Suprapubic skin (tissue), 4 donors: ENCODE data around the gene CBL. TPM values are rescaled to one million over a fixed set of nuclear protein-coding genes. Genes with fewer than 3 reads are reported as not detected.
"Not testable (repeated sequence)": the region's sequence is repeated elsewhere in the genome, so short reads cannot be mapped to it uniquely, and the experiment has no call there.

Experiments used
- DNase-seq, 2 donors: peaks; one replicate each; pipeline ENCODE4 v3.0.0-alpha.2; 2019; ENCODE audit warnings: low spot score in 2 of 2
- H3K27ac ChIP-seq: fragments of 200-600 bp; sonication (generic); one replicate; pipeline ENCODE4 v1.5.1; 2019
- H3K27me3 ChIP-seq: fragments of 200-600 bp; sonication (generic); one replicate; pipeline ENCODE4 v1.5.1; 2019
- H3K36me3 ChIP-seq: fragments of 200-600 bp; sonication (generic); one replicate; pipeline ENCODE4 v1.5.1; 2019
- H3K4me1 ChIP-seq: fragments of 200-600 bp; sonication (generic); one replicate; pipeline ENCODE4 v1.5.1; 2019
- H3K4me3 ChIP-seq: fragments of 200-600 bp; sonication (generic); one replicate; pipeline ENCODE4 v1.5.1; 2019; ENCODE audit warnings: mild to moderate bottlenecking
- H3K9me3 ChIP-seq: fragments of 200-600 bp; sonication (generic); one replicate; pipeline ENCODE4 v1.5.1; 2019
- EP300 ChIP-seq: sonication (generic); formaldehyde crosslinking; IDR thresholded peaks from one replicate; pipeline ENCODE4 v1.6.1; 2017; ENCODE audit warnings: antibody characterized with exemption
- POLR2A ChIP-seq, 2 donors: fragments of 450-650 bp; IDR thresholded peaks; one replicate each; pipeline ENCODE4 v1.6.1; 2017; ENCODE audit warnings: antibody characterized with exemption in 2 of 2, mild to moderate bottlenecking in 2 of 2, moderate library complexity in 2 of 2
- POLR2AphosphoS5 ChIP-seq, 3 donors: sonication (generic); formaldehyde crosslinking; IDR thresholded peaks; one replicate each; pipeline ENCODE4 v1.6.1; 2017; ENCODE audit warnings: antibody characterized with exemption in 3 of 3
- WGBS: methylation state at CpG from one replicate; pipeline ENCODE4 v1.1.5; 2018; 5-methylcytosine and 5-hydroxymethylcytosine counted together
- total RNA-seq, 4 donors: library from RNA; depleted of rRNA; stranded (reverse); fragments of >200 nt; gene quantifications; one replicate each; pipeline ENCODE4 v1.1.0, GENCODE V29; 2016
- TF ChIP-seq, protein P1 (sequence below), 2 donors: fragments of 200-600 bp in 1 of 2; fragments of 450-650 bp in 1 of 2; sonication (generic) in 1 of 2; IDR thresholded peaks; one replicate each; pipeline ENCODE4 v1.5.1; 2016 to 2019; ENCODE audit warnings: antibody characterized with exemption in 2 of 2, mild to moderate bottlenecking in 1 of 2, moderate library complexity in 1 of 2

CBL gene
- total RNA-seq, 4 donors from 2014 or later: 13.2 to 17.4 (median 17.2) TPM

DNA sequence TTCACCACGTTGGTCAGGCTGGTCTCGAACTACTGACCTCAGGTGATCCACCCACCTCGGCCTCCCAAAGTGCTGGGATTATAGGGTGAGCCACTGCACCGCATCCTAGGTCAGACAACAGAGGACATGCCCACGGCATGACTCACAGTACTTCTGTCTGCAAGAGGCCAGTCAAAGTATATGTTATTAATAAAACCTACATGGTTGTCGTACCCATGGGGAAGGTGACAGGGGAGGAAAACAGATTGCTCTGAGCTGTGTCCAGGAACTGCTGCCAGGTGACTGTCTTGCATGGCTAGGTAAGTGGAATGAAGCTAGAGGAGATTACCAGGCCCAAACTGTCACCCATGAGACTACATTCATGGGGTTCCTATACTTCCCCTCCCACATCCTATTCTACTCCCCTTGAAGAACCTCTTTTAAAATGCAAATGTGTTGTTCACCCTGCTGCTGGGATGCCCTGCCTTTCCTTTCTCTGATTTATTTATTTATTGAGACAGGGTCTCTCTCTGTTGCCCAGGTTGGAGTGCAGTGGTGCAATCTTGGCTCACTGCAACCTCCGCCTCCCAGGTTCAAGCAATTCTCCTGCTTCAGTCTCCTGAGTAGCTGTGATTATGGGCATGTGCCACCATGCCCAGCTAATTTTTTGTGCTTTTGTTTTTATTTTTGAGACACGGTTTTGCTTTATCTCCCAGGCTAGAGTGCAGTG, 39.6 kb upstream of the CBL start:
- no peak for DNase-seq
- Histone ChIP-seq H3K4me3 (no peak overlapping the region), H3K27me3 (no peaks in the 10 kb centered on the region), H3K4me1 (peaks cover 31% of the 10 kb centered on the region), H3K36me3 (no peaks in the 10 kb centered on the region), H3K27ac (no peak overlapping the region), H3K9me3 (no peaks in the 10 kb centered on the region)
- TF ChIP-seq POLR2A (IDR thresholded peaks at IDR 0.05): no peak
- TF ChIP-seq POLR2AphosphoS5 (IDR thresholded peaks at IDR 0.05): no peak
- TF ChIP-seq, protein P1, sequence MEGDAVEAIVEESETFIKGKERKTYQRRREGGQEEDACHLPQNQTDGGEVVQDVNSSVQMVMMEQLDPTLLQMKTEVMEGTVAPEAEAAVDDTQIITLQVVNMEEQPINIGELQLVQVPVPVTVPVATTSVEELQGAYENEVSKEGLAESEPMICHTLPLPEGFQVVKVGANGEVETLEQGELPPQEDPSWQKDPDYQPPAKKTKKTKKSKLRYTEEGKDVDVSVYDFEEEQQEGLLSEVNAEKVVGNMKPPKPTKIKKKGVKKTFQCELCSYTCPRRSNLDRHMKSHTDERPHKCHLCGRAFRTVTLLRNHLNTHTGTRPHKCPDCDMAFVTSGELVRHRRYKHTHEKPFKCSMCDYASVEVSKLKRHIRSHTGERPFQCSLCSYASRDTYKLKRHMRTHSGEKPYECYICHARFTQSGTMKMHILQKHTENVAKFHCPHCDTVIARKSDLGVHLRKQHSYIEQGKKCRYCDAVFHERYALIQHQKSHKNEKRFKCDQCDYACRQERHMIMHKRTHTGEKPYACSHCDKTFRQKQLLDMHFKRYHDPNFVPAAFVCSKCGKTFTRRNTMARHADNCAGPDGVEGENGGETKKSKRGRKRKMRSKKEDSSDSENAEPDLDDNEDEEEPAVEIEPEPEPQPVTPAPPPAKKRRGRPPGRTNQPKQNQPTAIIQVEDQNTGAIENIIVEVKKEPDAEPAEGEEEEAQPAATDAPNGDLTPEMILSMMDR (IDR thresholded peaks at IDR 0.05): no peak
- TF ChIP-seq EP300: no peak
- WGBS: 54% methylated on average over 8 of the region's 8 CpGs

DNA sequence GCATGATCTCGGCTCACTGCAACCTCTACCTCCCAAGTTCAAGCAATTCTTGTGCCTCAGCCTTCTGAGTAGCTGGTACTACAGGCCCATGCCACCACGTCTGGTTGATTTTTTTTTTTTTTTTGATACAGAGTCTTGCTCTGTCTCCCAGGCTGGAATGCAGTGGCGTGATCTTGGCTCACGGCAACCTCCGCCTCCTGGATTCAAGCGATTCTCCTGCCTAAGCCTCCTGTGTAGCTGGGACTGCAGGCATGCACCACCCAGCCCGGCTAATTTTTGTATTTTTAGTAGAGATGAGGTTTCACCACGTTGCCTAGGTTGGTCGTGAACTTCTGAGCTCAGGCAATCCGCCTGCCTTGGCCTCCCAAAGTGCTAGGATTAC, 39.1 kb upstream of the CBL start:
- WGBS: 55% methylated on average over 10 of the region's 10 CpGs
- not testable (repeated sequence) for H3K4me3 ChIP-seq, H3K9me3 ChIP-seq, H3K27ac ChIP-seq, H3K36me3 ChIP-seq, DNase-seq, H3K27me3 ChIP-seq
- peaks cover 31% of the 10 kb centered on the region for H3K4me1 ChIP-seq

DNA sequence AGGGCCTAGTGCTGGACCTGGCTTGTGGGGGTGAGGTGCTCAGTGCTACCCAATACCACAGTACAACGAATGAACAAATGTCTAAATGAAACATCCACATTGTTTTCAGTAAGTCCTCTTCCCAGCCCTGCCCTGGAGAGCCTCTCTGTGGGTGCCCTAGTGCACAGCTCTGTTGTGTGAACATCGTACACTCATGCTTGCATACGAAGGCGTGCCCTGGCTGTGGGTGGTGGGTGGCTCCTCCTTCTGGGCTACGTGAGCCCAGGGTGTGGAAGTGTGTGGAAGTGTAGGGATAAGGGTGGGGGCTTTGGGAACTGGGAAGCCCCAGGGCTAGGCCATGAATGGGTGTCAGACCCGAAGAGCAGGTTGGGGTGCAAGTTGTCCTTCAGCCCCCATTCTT, 38.2 kb upstream of the CBL start:
- WGBS: 29% methylated on average over 6 of the region's 6 CpGs
- Histone ChIP-seq H3K27ac (peak overlapping the region; percentile 95), H3K36me3 (peaks cover 5% of the 10 kb centered on the region), H3K4me1 (peaks cover 31% of the 10 kb centered on the region), H3K27me3 (no peaks in the 10 kb centered on the region), H3K4me3 (peak overlapping the region; percentile 89), H3K9me3 (no peaks in the 10 kb centered on the region)
- DNase-seq: no peak
- TF ChIP-seq POLR2AphosphoS5 (IDR thresholded peaks at IDR 0.05): no peak
- TF ChIP-seq, protein P1 (IDR thresholded peaks at IDR 0.05): no peak

DNA sequence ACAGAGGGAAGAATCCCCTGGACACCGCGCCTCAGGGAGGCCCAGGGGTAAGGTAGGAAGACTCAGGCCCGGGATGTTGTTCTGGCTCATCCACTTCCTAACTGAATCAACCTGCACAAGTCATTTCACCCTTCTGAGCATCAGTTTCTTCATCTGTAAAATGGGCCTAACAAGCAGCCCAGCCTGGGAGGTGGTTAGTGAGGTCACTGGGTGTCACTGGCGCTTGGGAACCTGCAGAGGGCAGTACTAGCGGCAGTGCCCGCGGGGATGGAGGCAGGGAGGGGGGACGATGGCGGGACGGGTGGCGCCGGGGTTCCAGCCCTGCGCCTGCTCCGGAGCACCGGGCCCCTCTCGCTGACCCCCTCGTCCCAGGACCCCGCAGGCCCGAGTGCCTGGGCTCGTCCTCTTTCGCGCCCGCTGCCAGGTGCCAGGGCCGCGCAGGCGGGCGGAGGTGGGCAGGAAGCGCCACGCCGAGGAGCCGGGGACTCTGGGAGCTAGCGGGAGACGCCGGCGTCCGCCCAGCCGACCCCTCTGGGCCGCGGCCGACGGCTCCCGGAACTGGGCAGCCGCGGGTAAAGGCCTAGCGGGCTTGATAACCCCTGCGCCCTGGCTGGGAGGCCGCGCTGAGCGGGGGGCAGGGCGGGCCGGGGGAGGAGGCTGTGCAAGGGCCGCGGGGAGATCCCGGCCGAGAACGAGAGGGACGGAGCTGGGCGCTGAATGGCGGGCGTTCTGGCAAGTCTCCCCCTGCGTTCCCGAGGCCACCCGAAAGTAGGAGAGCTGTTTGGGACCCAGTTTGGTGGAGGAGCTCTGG, 37.5 kb upstream of the CBL start, which contains the start of gene NLRX1:
TSS of gene NLRX1 (plus strand) at position 255 of the 811 bp plus-strand sequence. CDS start 2,679 bp downstream, outside the sequence.
- H3K4me3 ChIP-seq: peak within 1 kb of the TSS; percentile 89
- WGBS: 9% methylated on average over 15 of the region's 63 CpGs
- no peaks in the 10 kb centered on the region for H3K27me3 ChIP-seq
- H3K27ac ChIP-seq: peak within 1 kb of the TSS; percentile 95
- peaks cover 10% of the 10 kb centered on the region for H3K36me3 ChIP-seq
- H3K9me3 ChIP-seq: no peaks in the 10 kb centered on the region
- peaks cover 31% of the 10 kb centered on the region for H3K4me1 ChIP-seq
- TF ChIP-seq POLR2AphosphoS5 (IDR thresholded peaks at IDR 0.05): peak in 1 of 3 donors; percentile 77
- peak in 1 of 2 donors; percentile 51 for TF ChIP-seq POLR2A (IDR thresholded peaks at IDR 0.05)
- TF ChIP-seq EP300: no peak
- TF ChIP-seq, protein P1 (IDR thresholded peaks at IDR 0.05): peak; percentile 55 to 94
- DNase-seq: peak; percentile 91 to 92

DNA sequence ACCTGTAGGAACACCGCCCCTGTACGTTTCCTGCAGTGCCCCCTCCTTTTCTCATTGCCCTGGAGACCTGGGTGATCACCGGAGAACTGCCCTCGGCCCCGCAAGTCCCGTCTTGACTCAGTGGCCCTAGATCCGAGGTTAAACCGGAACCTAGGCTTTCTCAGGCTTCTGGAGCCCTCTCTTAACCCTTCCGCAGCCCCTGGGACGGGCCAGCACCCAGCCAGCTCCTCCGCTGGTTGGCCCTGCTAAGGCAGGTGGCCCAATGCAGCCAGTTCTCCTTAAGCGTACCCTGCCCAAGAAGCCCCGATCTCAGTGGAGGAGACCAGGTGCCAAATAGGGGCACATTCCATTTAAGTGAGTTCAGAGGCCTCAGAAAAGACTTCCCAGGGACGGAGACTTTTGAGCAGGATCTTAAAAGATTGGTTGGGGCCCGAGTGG, 36.8 kb upstream of the CBL start:
- Histone ChIP-seq H3K27ac (peak overlapping the region; percentile 95), H3K36me3 (peaks cover 16% of the 10 kb centered on the region), H3K4me3 (peak overlapping the region; percentile 89), H3K27me3 (no peaks in the 10 kb centered on the region), H3K9me3 (no peaks in the 10 kb centered on the region), H3K4me1 (peaks cover 31% of the 10 kb centered on the region)
- WGBS: 27% methylated on average over 3 of the region's 15 CpGs
- DNase-seq: no peak
- no peak for TF ChIP-seq EP300
- TF ChIP-seq POLR2AphosphoS5 (IDR thresholded peaks at IDR 0.05): no peak
- TF ChIP-seq, protein P1 (IDR thresholded peaks at IDR 0.05): no peak
- TF ChIP-seq POLR2A (IDR thresholded peaks at IDR 0.05): no peak
